Measurements from ENCODE around the gene ATF7IP.

- no peak for TF ChIP-seq POLR2AphosphoS5 (IDR thresholded peaks at IDR 0.05; ENCODE audit: low read depth, low read length)
- no peak for TF ChIP-seq POLR2A (IDR thresholded peaks at IDR 0.05; ENCODE audit: low read depth, low read length)
- no peak for TF ChIP-seq TAF1 (IDR thresholded peaks at IDR 0.05; ENCODE audit: low read depth, low read length)
These were observed 53.0 kb downstream of the ATF7IP start for GRCh38 chr12:14418451-14418890.

Measured in GM12891 (cell line).